GM23338 (cell line): ENCODE data around the gene FAP. TPM values are rescaled to one million over a fixed set of nuclear protein-coding genes. Genes with fewer than 3 reads are reported as not detected.

ENCODE experiments used
- ATAC-seq: fragments of 200-7000 bp; cut with Tn5 transposase; 3 replicates; pipeline ENCODE4 v1.9.1; 2020
- DNase-seq: peaks from one replicate; pipeline ENCODE4 v3.0.0-alpha.2; 2015; ENCODE audit warnings: low spot score
- H2AFZ ChIP-seq: fragments of 200-600 bp; sonication (generic); 2 replicates; pipeline ENCODE4 v1.8.0; 2016; ENCODE audit warnings: antibody characterized with exemption, mild to moderate bottlenecking, moderate library complexity
- H3F3A ChIP-seq: fragments of 200-600 bp; sonication (generic); replicated peaks from 2 replicates; pipeline ENCODE4 v1.8.0; 2017; ENCODE audit warnings: antibody characterized with exemption, mixed run types, low read depth
- H3K27ac ChIP-seq: fragments of 200-600 bp; sonication (generic); 2 replicates; pipeline ENCODE4 v1.6.1; 2016; ENCODE audit warnings: low read depth
- H3K27me3 ChIP-seq: fragments of 200-600 bp; sonication (generic); 2 replicates; pipeline ENCODE4 v1.8.0; 2016; ENCODE audit warnings: mild to moderate bottlenecking, mixed run types, moderate library complexity; ENCODE audit not compliant: insufficient read depth
- H3K36me3 ChIP-seq: fragments of 200-600 bp; sonication (generic); 2 replicates; pipeline ENCODE4 v1.8.0; 2016; ENCODE audit warnings: mild to moderate bottlenecking; ENCODE audit not compliant: insufficient read depth
- H3K4me1 ChIP-seq: fragments of 200-600 bp; sonication (generic); 2 replicates; pipeline ENCODE4 v1.8.0; 2016; ENCODE audit warnings: mild to moderate bottlenecking, moderate library complexity; ENCODE audit not compliant: insufficient read depth
- H3K4me2 ChIP-seq: fragments of 200-600 bp; sonication (generic); 2 replicates; pipeline ENCODE4 v1.7.1; 2017; ENCODE audit warnings: mixed run types
- H3K4me3 ChIP-seq: fragments of 200-600 bp; sonication (generic); 2 replicates; pipeline ENCODE4 v1.6.1; 2016; ENCODE audit warnings: mixed run types
- H3K79me2 ChIP-seq: fragments of 200-600 bp; sonication (generic); replicated peaks from 2 replicates; pipeline ENCODE4 v1.8.0; 2017; ENCODE audit warnings: mild to moderate bottlenecking; ENCODE audit not compliant: insufficient read depth
- H3K9me2 ChIP-seq: fragments of 200-600 bp; sonication (generic); 2 replicates; pipeline ENCODE4 v1.8.0; 2017; ENCODE audit not compliant: insufficient read depth
- H4K20me1 ChIP-seq: fragments of 200-600 bp; sonication (generic); replicated peaks from 2 replicates; pipeline ENCODE4 v1.8.0; 2017; ENCODE audit warnings: mild to moderate bottlenecking; ENCODE audit not compliant: insufficient read depth
- H3K27ac Mint-ChIP-seq: 2 replicates; pipeline ENCODE4 v1.8.0; 2020; ENCODE audit warnings: inconsistent platforms, mild to moderate bottlenecking, moderate library complexity, mixed read lengths
- H3K27me3 Mint-ChIP-seq: 3 replicates; pipeline ENCODE4 v1.8.0; 2022; ENCODE audit warnings: low read depth, mild to moderate bottlenecking, moderate library complexity, mixed read lengths, inconsistent platforms; ENCODE audit not compliant: insufficient read depth, poor library complexity
- H3K36me3 Mint-ChIP-seq: 3 replicates; pipeline ENCODE4 v1.8.0; 2021; ENCODE audit warnings: low read depth, mild to moderate bottlenecking, inconsistent platforms, moderate library complexity, mixed read lengths
- H3K4me1 Mint-ChIP-seq: 3 replicates; pipeline ENCODE4 v1.8.0; 2020; ENCODE audit warnings: mild to moderate bottlenecking, inconsistent platforms, mixed read lengths
- H3K4me3 Mint-ChIP-seq: 3 replicates; pipeline ENCODE4 v1.8.0; 2021; ENCODE audit warnings: moderate library complexity, mild to moderate bottlenecking, inconsistent platforms, mixed read lengths
- H3K9me3 Mint-ChIP-seq: 3 replicates; pipeline ENCODE4 v1.8.0; 2020; ENCODE audit warnings: moderate library complexity, mild to moderate bottlenecking, inconsistent platforms, mixed read lengths
- EZH2phosphoT487 ChIP-seq: fragments of 200-600 bp; sonication (generic); IDR thresholded peaks from one replicate; pipeline ENCODE4 v1.8.1; 2018; ENCODE audit warnings: antibody characterized with exemption; ENCODE audit not compliant: unreplicated experiment
- NANOG ChIP-seq: IDR thresholded peaks from 2 replicates; pipeline ENCODE4 v1.6.1; 2016; ENCODE audit warnings: antibody characterized with exemption, borderline replicate concordance
- POLR2AphosphoS5 ChIP-seq: IDR thresholded peaks from 2 replicates; pipeline ENCODE4 v1.6.1; 2016; ENCODE audit warnings: antibody characterized with exemption, low read depth
- STAT1 ChIP-seq: IDR thresholded peaks from one replicate; pipeline ENCODE4 v1.6.1; 2016; ENCODE audit warnings: antibody characterized with exemption; ENCODE audit not compliant: unreplicated experiment
- polyA plus RNA-seq: library from polyadenylated mRNA; unstranded; fragments of >200 nt; fragmentation: Nextera tagmentation; extraction: Ambion mirVana; gene quantifications from 2 replicates; pipeline ENCODE4 v1.2.1, GENCODE V29; 2016
- total RNA-seq: library from RNA; depleted of rRNA; stranded (reverse); fragments of >200 nt; shearing (Covaris generic); gene quantifications from 2 replicates; pipeline ENCODE4 v1.2.3, GENCODE V29; 2014
- TF ChIP-seq, protein P1 (sequence below): fragments of 250-450 bp; sonication (Bioruptor Pico); IDR thresholded peaks from 2 replicates; pipeline ENCODE4 v1.5.0; 2020; ENCODE audit warnings: mild to moderate bottlenecking, moderate library complexity
- TF ChIP-seq, protein P2 (sequence below), 2 experiments: fragments of 200-600 bp in 1 of 2; sonication (generic) in 1 of 2; conservative IDR thresholded peaks; 2 replicates each; pipeline versions ENCODE4 v1.5.1 to v1.6.1; 2016 to 2017; ENCODE audit warnings: antibody characterized with exemption in 2 of 2, low read depth in 2 of 2, mild to moderate bottlenecking in 2 of 2, moderate library complexity in 1 of 2
- TF ChIP-seq, protein P3 (sequence below): IDR thresholded peaks from one replicate; pipeline ENCODE4 v1.6.1; 2018; ENCODE audit warnings: antibody characterized with exemption; ENCODE audit not compliant: unreplicated experiment

FAP gene
- total and polyA plus RNA-seq, 2 experiments from 2014 or later, result not detected

DNA sequence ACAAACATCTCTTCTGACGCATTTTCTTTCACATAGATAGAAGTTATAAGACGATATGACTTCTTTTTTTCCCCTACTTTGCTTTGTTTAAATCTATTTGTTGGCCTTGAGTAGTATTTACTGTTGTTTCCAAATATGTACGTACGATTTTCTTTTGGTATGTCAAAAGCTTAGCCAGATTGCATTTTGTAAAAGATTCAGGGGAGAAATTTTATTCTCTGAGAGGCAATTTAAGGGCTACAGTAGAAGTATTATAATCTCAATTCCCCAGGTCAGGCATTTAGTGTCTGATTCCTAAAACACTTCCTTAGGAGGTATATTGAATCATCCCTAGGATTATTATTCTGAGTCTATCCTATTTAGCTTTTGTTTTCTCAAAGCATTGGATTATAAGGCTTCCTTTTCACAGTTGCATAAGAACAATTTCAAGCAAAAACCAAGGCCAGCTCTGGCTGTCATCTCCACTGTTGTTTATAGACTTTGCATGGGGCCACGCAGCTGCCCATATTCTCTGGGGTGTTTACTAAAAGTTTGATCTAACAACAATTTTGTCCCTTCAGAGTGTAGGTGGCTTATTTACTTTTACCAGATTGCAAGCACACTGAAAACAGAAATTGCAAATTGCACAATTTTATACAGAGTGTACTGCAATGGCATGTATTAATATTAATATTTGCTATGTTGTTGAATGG, 57.6 kb downstream of the FAP start:
- no peak overlapping the region for H3K27ac Mint-ChIP-seq

More for the DNA sequence above, 57.6 kb downstream of the FAP start:
- ATAC-seq (no peak), DNase-seq (no peak)
- Histone ChIP-seq H3K79me2 (no peaks in the 10 kb centered on the region), H3K4me1 (no peaks in the 10 kb centered on the region), H3K27ac (no peak overlapping the region), H3K27me3 (no peaks in the 10 kb centered on the region), H3K4me2 (no peak overlapping the region), H3K36me3 (no peaks in the 10 kb centered on the region), H3F3A (no peaks in the 10 kb centered on the region), H2AFZ (no peak overlapping the region), H3K9me2 (no peaks in the 10 kb centered on the region), H4K20me1 (no peaks in the 10 kb centered on the region), H3K4me3 (no peak overlapping the region)
- no peaks in the 10 kb centered on the region for H3K36me3 Mint-ChIP-seq
- H3K4me3 Mint-ChIP-seq, result no peak overlapping the region
- no peaks in the 10 kb centered on the region for H3K9me3 Mint-ChIP-seq
- H3K4me1 Mint-ChIP-seq, result peaks cover 8% of the 10 kb centered on the region
- no peaks in the 10 kb centered on the region for H3K27me3 Mint-ChIP-seq
- no peak for TF ChIP-seq STAT1
- TF ChIP-seq, protein P1, sequence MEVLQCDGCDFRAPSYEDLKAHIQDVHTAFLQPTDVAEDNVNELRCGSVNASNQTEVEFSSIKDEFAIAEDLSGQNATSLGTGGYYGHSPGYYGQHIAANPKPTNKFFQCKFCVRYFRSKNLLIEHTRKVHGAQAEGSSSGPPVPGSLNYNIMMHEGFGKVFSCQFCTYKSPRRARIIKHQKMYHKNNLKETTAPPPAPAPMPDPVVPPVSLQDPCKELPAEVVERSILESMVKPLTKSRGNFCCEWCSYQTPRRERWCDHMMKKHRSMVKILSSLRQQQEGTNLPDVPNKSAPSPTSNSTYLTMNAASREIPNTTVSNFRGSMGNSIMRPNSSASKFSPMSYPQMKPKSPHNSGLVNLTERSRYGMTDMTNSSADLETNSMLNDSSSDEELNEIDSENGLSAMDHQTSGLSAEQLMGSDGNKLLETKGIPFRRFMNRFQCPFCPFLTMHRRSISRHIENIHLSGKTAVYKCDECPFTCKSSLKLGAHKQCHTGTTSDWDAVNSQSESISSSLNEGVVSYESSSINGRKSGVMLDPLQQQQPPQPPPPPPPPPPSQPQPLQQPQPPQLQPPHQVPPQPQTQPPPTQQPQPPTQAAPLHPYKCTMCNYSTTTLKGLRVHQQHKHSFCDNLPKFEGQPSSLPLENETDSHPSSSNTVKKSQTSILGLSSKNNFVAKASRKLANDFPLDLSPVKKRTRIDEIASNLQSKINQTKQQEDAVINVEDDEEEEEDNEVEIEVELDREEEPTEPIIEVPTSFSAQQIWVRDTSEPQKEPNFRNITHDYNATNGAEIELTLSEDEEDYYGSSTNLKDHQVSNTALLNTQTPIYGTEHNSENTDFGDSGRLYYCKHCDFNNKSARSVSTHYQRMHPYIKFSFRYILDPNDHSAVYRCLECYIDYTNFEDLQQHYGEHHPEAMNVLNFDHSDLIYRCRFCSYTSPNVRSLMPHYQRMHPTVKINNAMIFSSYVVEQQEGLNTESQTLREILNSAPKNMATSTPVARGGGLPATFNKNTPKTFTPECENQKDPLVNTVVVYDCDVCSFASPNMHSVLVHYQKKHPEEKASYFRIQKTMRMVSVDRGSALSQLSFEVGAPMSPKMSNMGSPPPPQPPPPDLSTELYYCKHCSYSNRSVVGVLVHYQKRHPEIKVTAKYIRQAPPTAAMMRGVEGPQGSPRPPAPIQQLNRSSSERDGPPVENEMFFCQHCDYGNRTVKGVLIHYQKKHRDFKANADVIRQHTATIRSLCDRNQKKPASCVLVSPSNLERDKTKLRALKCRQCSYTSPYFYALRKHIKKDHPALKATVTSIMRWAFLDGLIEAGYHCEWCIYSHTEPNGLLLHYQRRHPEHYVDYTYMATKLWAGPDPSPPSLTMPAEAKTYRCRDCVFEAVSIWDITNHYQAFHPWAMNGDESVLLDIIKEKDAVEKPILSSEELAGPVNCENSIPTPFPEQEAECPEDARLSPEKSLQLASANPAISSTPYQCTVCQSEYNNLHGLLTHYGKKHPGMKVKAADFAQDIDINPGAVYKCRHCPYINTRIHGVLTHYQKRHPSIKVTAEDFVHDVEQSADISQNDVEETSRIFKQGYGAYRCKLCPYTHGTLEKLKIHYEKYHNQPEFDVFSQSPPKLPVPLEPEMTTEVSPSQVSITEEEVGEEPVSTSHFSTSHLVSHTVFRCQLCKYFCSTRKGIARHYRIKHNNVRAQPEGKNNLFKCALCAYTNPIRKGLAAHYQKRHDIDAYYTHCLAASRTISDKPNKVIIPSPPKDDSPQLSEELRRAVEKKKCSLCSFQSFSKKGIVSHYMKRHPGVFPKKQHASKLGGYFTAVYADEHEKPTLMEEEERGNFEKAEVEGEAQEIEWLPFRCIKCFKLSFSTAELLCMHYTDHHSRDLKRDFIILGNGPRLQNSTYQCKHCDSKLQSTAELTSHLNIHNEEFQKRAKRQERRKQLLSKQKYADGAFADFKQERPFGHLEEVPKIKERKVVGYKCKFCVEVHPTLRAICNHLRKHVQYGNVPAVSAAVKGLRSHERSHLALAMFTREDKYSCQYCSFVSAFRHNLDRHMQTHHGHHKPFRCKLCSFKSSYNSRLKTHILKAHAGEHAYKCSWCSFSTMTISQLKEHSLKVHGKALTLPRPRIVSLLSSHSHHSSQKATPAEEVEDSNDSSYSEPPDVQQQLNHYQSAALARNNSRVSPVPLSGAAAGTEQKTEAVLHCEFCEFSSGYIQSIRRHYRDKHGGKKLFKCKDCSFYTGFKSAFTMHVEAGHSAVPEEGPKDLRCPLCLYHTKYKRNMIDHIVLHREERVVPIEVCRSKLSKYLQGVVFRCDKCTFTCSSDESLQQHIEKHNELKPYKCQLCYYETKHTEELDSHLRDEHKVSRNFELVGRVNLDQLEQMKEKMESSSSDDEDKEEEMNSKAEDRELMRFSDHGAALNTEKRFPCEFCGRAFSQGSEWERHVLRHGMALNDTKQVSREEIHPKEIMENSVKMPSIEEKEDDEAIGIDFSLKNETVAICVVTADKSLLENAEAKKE (CRISPR knock-in tag), result no peak
- TF ChIP-seq, protein P2, sequence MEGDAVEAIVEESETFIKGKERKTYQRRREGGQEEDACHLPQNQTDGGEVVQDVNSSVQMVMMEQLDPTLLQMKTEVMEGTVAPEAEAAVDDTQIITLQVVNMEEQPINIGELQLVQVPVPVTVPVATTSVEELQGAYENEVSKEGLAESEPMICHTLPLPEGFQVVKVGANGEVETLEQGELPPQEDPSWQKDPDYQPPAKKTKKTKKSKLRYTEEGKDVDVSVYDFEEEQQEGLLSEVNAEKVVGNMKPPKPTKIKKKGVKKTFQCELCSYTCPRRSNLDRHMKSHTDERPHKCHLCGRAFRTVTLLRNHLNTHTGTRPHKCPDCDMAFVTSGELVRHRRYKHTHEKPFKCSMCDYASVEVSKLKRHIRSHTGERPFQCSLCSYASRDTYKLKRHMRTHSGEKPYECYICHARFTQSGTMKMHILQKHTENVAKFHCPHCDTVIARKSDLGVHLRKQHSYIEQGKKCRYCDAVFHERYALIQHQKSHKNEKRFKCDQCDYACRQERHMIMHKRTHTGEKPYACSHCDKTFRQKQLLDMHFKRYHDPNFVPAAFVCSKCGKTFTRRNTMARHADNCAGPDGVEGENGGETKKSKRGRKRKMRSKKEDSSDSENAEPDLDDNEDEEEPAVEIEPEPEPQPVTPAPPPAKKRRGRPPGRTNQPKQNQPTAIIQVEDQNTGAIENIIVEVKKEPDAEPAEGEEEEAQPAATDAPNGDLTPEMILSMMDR (conservative IDR thresholded peaks at IDR 0.05; ENCODE audit: low read depth in 2 of 2), result no peak
- no peak for TF ChIP-seq POLR2AphosphoS5
- TF ChIP-seq NANOG, result no peak
- TF ChIP-seq EZH2phosphoT487, result no peak
- TF ChIP-seq, protein P3, sequence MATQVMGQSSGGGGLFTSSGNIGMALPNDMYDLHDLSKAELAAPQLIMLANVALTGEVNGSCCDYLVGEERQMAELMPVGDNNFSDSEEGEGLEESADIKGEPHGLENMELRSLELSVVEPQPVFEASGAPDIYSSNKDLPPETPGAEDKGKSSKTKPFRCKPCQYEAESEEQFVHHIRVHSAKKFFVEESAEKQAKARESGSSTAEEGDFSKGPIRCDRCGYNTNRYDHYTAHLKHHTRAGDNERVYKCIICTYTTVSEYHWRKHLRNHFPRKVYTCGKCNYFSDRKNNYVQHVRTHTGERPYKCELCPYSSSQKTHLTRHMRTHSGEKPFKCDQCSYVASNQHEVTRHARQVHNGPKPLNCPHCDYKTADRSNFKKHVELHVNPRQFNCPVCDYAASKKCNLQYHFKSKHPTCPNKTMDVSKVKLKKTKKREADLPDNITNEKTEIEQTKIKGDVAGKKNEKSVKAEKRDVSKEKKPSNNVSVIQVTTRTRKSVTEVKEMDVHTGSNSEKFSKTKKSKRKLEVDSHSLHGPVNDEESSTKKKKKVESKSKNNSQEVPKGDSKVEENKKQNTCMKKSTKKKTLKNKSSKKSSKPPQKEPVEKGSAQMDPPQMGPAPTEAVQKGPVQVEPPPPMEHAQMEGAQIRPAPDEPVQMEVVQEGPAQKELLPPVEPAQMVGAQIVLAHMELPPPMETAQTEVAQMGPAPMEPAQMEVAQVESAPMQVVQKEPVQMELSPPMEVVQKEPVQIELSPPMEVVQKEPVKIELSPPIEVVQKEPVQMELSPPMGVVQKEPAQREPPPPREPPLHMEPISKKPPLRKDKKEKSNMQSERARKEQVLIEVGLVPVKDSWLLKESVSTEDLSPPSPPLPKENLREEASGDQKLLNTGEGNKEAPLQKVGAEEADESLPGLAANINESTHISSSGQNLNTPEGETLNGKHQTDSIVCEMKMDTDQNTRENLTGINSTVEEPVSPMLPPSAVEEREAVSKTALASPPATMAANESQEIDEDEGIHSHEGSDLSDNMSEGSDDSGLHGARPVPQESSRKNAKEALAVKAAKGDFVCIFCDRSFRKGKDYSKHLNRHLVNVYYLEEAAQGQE, result no peak
